Activated T-cell treated with anti-CD3 and anti-CD28 coated beads, Interleukin-2, amount 50 U/mL, for 48 hours (primary cell): ENCODE measurements around the gene SORCS3.

Source experiments
- DNase-seq, 2 experiments: peaks; one replicate each; pipeline ENCODE4 v3.0.0-alpha.2; 2020

The SORCS3 gene

DNA sequence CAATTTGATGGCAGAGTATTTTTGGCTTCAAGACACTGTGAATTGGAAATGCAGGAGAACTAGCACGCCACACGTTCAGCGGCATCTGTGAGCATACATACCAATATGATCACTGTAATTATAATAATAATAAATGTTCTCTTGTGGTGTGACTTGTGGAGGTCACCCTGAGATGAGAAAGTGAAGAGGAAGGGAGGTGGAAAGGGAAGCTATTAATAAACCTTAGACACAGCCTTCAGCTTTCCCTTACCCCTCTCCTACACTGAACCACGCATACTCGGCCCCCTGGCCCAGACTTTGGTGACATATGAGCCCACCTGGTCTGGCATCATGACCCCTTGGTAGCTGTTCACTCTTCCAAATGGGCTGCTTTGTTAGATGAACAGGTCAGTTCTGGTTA, 139.1 kb downstream of the SORCS3 start:
- DNase-seq: no peak

DNA sequence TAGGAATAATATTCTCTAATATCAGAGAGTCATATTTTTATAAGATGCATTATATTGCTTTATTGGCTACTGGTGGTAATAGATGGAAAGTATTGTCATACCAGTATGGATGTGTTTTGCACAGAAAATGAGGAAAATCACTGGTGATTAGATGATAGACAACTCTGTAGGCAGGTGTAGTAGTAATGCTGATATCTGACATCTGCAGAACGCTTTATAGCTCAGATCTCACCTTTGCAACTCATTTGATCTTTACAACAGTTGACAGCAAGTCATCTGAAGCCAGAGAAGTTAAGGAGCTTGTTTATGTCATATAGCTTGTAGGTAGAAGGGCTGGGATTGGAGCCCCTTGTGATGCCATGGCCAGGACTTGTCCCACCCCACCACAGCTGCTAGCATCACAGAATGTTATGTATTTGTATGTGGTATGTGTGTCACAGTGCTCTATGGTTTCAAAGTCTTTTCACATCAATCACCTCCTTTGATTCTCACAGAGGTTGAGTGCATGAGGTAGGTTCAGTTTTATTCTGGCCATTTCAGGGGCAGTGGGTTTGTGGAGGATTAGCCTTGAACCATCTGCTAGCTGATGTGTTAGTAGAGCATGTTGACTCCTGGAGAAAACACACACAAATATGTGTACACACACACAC, 140.0 kb downstream of the SORCS3 start:
- no peak for DNase-seq

DNA sequence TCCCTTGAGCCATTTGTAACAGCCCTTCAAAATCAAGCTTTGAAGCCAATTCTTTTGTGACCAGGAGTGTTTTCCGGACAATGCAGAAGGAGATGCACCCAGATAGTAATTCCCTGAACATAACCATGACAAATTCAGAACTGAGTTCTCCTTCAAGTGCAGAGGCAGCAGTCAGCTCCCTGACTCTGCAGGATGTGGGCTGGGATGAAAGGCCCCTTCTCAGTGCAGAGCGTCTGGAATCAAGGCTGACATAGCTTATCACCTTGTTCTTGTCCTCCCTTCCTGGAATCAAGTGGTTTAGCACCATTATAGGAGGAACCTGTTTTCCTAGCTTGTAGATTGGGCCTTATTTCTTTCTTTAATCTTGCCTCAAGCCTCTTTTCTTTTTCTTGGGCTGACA, 143.4 kb downstream of the SORCS3 start:
- no peak for DNase-seq

DNA sequence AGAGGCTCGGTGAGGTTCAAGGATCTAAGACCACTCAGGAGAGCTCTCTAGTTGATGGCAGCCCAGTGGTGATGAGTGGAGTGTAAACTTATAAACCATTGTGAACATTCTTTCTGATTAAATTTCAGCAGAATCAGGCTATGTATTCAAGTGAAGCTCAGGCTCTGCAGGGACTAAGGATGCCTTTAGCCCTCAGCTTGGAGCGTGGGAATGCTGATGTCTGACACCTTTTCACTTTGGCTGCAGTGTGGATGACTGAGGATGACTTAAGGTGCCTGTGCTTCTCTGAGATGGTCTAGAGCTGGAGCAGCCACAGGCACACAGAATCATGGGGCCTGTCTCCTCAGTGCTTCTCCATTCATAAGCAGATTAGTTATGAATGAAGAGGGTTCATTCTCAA, 150.4 kb downstream of the SORCS3 start:
- no peak for DNase-seq

DNA sequence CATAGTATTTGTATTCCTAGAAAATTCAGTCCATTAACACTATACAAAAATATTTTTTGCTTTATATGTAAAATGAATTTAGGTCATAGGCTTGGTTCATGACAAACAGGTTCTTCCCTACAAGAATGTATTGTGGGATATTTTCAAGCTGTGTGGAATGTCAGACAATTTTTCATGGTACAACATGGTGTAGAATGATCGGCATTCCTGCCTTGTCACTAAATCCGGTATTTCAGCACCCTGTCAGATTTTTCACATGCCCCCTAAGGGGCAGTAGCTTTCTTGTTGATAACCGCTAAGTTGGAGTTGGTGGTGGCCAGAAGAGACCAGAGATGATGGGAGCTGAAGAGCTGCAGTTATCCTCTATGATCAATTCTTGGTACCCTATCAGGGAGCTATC, 154.3 kb downstream of the SORCS3 start:
- DNase-seq: no peak

DNA sequence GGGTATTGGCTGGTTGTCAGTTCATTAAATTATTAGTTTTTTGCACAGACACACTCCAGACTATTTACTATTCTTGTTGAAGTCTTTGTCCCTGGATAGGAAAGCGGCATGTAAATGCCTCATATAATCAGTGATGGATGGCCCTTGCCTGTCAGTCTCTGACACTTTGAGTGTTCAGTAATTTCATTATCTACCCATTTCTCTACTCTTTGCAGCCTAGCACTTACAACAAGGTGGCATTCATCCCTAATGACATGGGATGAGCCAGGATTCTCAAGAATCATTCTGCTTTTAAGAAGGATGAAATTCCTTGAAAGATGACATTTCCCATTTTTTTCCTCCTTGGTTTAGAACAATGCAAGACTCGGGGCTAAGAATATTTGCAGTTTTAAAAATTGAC, 155.7 kb downstream of the SORCS3 start:
- DNase-seq: no peak

DNA sequence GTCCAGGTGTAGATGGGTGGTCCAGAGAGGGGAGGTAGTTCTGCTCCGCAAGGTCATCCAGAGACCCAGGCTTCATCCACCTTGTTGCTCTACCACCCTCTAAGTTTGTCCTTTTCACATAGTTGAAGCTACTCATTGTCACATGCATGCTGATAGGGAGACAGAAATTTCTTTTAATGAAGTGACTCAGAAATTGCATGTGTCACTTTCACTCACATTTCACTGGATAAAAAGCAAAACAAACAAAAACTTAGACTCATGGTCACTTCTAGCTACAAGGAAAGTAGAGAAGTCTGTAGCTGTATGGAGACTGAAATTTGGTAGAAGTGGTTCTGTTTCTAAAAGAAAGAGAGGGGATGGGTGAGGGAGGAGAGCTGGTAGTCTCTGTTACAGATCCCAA, 161.9 kb downstream of the SORCS3 start:
- no peak for DNase-seq

DNA sequence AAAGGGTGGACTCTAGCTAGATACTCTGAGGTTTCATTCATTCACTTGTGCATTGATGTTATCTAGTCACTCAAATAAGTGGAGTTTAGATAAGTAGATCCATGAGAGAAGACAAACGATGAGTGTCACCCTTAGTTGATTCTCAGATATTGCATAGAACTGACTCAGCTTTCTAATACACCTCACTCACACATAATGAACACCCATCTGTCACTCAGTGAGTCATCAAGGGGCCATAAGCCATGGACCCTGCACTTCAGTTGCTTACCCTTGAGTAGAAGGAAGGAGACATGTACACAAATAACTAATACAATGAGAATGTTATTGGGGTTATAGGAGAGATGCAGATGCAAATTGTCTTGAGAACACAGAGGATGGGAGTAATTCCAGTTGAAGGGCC, 163.8 kb downstream of the SORCS3 start:
- DNase-seq: no peak

DNA sequence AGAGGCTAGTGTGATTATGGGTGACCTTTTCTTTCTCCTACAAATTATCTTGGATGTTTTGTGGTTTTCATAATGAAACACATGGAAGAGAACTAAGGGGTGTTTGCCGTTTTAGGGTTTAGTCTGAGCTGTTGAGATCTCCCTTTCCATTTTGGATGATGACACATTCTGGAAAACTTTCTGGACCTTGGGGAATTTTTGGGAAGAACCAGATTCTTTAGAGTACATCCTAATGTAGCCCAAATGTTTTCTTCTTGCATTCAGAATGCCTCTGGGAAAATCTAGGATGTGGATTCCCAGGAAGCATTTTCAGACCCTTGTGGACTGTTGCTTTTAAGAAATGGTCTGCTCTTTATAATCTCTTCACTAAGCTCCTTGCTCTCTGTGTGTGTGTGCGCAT, 165.7 kb downstream of the SORCS3 start:
- DNase-seq: no peak

DNA sequence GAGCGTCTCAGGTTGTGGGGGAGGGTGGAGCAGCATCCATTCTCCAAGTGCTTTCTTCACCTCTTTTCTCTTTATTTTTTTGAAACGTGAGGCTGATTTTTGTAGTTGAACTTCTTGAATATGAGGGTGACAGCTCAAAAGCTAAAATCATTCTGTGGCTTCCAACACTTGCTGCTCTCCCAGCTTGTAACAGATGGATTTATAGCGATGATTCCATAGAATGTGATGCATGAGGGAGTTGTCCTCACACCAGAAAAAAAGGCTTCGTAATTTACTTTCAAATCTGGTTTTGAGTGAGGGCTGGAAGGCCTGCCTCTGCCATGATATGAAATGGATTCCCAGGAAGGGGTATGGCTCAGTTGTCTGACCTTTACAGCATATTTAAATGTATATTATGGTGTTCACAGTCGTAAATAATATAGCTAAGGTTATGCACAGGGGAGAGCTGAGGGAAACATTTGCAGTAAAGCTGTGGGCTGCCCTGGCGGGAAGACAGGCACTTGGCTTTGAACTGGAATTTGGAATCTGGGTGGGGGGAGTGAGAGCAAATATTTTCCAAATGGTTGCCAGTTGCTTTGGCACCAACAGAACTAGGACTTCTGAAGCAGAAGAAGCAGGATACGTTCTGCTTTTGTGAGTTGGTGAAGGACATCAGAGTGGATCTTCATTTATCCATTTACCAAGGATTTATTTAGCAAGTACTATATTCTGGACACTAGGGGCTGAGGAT, 166.7 kb downstream of the SORCS3 start:
- no peak for DNase-seq

DNA sequence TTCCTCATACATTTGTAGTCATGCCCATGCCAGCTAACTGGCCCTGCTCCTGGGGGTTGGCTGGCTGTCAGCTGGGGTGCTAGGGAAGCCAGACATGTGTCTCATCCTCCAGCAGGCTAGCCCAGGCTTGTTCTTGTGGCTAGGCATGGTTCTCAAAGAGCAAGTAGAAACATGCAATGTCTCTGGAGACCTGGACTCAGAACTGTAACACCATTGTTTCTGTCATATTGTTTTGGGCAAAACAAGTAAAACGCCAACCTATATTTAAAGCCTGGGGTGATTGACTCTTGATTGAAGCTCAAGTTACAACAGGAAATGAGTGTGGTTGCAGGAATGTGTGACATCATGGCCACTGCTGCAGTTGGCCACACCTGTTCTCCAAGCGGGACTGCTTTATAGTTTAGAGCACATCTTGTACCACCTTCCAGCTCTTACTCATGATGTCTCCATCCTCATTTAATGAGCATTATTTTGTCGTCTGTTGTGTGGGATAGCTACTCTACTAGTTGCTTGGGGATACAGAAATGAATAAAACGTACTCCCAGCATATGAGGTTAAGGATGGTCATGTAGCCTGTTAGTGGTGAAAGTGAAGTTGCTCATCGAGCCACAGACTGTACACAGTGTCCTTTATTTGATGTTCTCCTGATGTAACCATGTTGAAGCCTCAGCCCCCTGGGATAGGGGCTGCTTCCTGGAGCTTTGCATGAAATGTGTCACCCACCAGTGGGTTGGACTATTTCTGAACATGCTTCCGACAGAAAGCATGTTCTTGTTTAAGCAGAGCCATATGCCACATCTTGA, 168.4 kb downstream of the SORCS3 start:
- DNase-seq: no peak

DNA sequence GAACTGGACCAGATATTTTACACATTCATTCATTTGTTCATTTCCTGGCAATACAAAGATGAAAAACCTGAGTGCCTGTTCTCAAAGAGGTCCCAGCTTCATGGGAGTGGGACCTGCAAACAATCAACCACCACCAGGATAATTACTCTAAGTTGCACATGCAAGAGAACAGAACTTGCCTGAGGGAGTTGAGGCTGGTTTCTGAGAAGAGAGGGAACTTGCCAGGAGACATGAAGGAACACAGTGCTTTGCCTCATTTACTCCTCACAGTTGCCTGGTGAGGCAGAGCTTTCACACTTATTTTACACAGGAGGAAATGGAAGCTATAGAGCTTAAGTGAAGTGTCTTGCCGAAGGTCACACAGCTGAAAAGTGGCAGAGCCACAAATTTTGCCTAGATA, 170.1 kb downstream of the SORCS3 start:
- DNase-seq: no peak

DNA sequence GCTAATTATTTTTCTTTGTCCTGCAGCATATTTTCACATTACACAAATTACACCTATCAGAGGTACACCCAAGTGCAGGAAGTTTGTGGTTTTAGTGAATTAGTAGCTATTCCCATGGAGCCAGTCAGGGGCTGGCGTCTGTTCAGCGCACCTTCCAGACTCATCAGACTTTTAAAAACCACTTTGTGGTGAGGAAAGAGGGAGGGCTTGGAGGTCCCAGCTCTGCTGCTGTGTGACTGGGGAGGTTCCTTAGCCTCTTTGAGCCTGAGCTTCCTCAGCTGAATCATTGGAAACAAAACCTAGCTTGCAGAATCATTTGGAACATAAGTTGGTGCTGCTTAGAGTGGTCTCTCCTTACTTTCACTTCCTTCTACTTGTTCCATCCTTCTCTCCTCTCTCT, 175.4 kb downstream of the SORCS3 start:
- DNase-seq: no peak

DNA sequence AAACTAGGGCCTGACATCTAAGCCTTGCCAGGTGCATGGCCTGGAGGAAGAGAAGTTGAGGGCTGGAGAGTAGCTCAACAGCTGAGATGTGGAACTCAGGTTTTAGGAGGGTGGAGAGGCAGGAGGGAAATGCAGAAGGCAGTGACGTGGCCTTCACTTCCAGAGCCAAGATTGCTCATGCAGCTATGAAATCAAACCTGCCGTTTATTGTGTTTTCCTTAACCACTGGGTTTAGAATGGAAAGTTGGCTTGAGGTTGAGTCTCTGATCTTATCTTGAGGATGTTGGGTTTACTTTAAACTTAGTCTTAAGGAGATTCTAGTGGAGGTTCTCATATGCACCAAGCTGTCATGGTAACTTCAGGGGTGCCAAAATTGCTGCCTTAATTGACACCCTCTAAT, 178.6 kb downstream of the SORCS3 start:
- DNase-seq: no peak

DNA sequence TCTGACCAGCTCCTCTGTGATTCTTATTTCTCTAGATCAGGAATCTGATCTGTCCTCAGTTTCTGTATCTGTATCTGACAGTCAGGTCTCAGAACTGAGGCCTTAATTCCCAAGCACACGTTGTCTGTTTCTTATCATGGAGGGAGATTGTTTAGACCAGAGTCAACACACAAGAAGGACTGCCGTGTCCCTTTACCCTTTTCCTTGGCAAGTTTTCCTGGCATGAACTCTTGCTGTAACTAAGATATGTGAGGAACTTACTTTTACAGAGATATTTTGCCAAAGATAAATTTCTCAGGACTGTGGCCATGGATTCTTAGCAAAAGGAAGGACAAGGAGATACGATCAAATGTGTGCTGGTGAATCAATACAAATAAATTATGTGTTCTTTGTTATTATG, 181.0 kb downstream of the SORCS3 start:
- DNase-seq: no peak

DNA sequence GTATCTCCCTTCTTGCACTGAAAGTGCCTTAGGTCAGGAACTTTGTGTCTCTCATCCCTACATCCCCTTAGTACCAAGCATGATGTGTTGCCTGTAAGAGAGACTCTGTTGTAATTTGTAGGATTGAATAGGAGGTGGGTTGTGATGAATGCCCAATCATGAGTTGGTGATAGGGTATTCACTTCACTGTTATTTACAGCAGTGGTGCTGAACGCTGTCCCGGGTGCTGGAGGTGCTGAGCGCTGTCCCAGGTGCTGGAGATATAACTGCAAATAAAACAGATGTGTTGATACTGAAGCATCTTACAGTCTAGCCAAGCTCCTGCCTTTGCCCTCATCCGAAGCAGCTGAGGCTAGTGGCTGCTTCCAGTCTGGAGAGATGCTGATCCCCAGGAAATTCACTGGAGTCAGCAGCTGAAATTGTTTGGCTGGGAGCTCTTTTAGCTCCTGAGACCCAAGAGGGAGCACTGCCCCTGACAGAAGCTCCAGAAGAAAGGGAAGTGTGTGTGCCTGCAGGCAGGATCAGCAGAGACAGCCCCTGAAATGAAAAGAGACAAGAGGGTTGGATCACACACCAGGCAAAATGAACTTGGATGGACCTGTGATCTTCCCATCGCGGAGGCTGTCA, 183.4 kb downstream of the SORCS3 start:
- DNase-seq: peak; percentile 24 to 35

DNA sequence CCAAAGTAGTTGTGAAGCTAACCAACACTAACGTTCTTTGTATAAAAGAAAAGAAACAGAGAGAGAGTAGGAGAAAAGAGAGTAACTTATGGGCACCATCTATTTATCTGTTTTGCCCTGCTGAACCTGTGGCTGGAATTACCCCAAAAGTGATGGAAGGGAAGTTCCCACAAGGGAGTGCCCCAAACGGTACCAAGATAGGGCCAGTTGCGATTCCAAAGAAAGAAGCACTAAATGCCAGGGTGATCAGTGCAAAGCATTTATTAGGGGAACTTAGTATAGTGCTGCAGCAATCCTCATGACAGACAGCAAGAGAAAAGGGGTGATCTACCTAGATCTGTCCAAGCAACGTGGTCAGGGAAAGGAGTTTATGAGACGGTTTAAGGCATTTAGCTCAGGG, 190.2 kb downstream of the SORCS3 start:
- DNase-seq: no peak

DNA sequence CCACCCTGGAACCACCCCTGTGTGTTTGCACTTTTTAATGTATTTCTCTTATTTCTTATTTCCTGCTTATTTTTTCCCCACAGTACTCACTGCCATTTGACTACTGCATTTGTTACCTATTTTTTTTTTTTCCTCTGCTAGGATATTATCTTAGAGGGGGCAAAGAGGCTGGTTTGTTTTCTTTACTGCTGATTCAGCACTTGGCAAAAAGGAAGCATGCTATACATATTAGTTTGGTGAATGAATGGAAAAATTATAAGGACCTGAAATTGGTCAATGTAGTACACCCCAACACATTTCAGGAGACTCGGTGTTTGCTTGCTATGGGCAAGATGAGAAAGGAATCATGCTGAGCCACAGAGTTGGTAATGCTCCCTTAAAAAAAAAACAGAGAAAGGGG, 193.5 kb downstream of the SORCS3 start:
- DNase-seq: no peak

DNA sequence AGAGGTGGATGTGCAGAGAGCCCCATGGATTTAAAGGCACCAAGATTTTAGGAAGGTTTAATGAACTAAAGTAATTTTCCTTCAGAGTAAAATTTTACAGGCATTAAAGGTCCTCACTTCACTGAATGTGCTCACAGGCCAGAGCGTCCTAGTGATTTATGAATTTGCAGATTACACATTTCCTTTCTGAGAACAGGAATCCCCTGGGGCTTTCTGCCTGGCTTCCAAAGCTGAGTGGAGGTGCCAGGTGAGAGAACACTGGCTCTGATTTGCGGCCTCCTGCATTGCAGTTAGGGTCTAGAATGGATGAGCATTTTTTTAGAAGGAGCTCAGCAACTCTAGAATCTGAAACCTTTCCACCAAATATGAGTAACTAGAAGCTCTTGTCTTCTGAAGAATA, 194.3 kb downstream of the SORCS3 start:
- DNase-seq: no peak

DNA sequence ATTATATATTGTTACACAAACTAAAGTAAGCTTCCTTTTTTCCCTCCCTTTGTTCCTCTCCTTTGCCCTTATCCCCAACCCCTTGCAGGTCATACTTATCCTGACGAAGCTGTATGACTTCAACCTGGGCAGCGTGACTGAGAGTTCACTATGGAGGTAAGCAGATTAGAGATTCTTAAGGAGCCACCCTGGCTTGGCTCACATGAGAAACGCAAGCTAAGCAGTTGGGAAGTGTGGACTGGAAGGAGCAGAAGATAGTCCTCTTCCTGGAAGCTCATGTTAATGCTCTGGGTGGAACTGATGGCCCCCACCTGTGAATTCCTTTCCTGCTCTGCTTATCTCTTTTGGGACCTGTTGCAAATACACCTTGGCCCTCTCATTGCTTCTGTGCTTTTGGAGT, 201.6 kb downstream of the SORCS3 start:
- DNase-seq: no peak

DNA sequence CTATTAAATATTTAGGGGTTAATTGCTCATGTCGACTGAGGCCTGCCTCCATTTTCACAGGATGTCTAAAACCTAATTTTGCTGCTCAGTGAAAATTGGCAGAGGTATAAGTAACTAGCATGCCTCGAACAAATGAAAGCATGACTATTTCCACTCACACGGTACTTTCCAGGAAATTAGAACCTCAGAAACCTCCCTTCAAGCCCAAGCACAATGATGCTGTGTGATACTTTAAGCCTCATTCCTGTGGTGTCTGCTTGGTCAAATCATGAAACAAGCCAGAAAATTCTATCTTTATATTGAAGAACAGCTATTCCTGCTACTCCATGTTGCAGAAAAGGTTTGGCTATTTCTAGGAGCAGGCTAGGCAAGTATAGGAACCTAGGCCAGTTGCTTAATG, 203.0 kb downstream of the SORCS3 start:
- DNase-seq: no peak

DNA sequence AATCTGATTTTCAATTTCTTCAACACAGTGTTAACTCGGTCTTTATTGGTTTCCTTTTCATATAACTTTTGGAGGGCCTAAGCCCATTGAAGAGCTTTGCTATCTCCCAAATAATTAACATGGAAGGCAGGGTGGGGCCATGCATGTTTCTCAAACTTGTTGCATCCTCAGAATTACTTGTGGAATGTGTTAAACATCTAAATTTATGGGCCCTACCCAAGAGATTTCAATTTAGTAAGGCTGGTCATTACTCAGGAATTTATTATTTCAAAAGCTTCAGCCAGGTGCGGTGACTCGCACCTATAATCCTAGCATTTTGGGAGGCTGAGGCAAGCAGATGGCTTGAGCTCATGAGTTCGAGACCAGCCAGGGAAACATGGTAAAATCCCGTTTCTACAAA, 208.9 kb downstream of the SORCS3 start:
- no peak for DNase-seq

DNA sequence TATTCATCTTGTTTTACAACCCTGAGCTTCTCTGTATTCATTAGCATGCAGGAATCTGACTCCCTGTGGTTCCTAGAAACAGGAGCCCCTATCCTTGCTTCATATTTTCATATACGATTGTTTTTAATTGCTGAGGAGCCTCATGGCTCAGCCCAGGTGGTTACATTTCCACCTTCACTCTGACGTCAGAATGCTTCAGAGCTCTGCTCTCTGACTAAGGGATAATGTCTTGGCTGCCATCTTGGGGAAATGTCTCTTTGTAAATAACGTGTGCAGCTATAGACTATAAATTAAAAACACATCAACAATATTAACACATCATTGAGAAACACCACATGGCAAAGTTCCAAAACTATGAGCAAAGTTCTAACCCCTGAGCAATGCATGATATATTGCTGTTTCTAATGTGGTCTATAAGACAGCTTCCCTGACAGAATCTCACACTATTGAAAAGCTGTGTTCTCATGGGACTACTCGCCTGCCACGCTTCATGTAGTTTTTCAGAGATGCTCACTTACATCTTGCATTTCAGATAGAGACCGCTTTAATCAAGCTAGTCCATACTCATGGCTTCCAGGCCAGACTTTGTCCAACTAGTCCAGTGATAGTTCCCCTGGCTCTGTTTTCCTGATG, 227.0 kb downstream of the SORCS3 start:
- DNase-seq: no peak
